ENCODE measurements around the gene PIMREG. TPM values are rescaled to one million over a fixed set of nuclear protein-coding genes. Genes with fewer than 3 reads are reported as not detected.
"Not testable (repeated sequence)": the region's sequence is repeated elsewhere in the genome, so short reads cannot be mapped to it uniquely, and the experiment has no call there.

Gene PIMREG
- total RNA-seq, 1 experiment from 2014 or later, result 87.2 TPM

DNA sequence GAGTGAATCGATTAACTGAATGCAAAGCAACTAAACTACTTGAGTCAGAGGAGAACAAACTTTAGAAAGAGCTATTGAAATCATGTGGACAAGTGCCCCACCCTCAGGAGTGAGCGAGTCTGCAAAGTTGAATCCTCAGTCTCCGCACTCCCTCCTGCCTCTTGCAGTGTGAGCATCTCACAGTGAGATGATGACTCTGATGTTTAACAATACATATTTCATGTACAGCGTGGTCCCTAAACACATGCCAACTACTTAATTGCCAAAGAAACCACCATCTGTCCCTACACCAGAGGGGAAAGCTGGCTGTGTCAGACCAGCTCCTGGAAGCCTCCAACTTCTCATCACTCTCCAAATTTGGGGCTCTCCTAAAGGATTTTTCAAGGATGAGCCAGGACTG, 31.2 kb downstream of the PIMREG start:
- Histone ChIP-seq H3K27me3 (no peaks in the 10 kb centered on the region), H3K27ac (no peak overlapping the region), H3K4me3 (no peak overlapping the region), H3K4me1 (peaks cover 22% of the 10 kb centered on the region), H3K36me3 (no peaks in the 10 kb centered on the region), H3K9me3 (replicated peaks) (no peaks in the 10 kb centered on the region)
- DNase-seq, result no peak

DNA sequence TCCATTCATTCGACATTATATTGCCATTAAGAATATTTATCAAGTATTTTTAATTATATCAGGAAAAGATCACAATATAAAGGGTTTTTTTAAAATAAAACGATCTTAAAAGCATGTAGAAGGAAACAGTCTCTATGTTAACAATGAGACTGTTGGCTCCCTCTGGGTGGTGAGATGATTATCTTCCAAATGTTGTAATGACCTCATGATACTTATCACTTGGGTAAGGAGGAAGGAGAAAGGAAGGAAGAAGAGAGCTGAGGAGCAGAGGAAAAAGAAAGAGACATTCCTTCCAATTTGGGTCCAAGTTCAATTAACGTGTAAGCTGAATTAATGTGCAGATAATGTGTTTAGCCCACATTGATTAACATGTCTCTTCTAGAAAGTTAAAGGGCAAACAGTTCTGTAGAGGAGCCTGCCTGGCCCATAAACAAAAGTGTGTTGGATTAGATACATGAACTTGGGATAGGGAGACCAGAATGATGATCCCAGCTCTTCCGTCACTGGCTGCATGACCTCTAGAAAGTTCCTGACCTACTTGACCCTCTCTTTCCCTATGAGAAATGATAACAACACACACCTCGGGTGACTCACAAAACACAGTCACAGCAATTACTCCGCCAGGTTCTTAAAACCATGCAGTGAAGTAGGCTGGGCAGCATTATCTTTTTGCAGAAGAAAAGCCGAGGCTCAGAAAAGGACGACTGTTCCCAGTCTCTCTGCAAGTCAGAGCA, 32.0 kb downstream of the PIMREG start:
- no peak overlapping the region for H3K4me3 ChIP-seq
- H3K9me3 ChIP-seq (replicated peaks), result no peaks in the 10 kb centered on the region
- H3K27ac ChIP-seq, result no peak overlapping the region
- H3K27me3 ChIP-seq, result no peaks in the 10 kb centered on the region
- peaks cover 18% of the 10 kb centered on the region for H3K4me1 ChIP-seq
- H3K36me3 ChIP-seq, result no peaks in the 10 kb centered on the region
- no peak for DNase-seq

DNA sequence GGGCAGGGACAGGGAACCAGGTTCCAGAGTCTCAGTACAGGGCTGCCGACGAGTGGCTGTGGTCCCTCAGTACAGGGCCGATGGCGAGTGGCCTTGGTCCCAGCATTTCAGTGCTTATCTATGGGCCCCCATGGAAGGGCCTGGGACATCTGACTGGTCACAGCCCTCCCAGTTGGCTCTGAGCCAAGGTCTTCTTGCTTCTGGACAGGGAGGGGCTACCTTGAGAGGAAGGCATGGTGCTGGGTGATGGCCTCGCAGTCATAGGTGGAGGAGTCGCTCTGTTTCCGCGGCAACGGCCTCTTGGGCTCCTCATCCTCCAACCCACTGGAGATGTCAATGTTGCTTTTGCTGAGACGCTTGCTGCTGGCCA, 32.5 kb downstream of the PIMREG start:
- H3K36me3 ChIP-seq, result no peaks in the 10 kb centered on the region
- H3K4me1 ChIP-seq, result peaks cover 16% of the 10 kb centered on the region
- no peaks in the 10 kb centered on the region for H3K27me3 ChIP-seq
- H3K4me3 ChIP-seq, result no peak overlapping the region
- no peak overlapping the region for H3K27ac ChIP-seq
- no peak for DNase-seq
- H3K9me3 ChIP-seq (replicated peaks), result no peaks in the 10 kb centered on the region

DNA sequence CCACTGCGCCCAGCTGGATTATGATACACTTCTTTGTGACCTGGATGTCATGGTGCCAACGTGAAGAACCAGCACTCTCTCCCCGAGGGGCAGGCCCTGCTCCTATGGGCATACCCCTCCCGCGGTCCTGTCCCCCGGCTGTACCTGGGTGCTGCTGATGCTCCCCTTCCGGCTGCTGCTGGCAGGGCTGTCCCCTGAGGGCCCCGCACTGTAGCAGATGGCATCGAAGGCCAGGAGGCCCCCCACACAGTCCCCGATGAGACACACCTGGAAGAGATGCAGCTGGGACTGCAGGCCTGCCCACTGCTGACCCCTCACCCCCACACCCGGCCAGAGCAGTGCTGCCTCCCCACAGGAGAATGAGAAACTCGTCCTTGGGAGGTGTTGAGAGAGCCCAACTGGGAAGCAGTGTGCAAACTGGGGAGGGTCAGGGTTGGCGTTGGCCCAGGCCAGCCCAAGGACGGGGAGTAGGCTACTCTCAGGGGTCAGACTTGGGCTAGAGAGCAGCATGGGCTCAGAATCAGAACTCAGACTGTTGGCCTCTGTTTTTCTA, 33.7 kb downstream of the PIMREG start:
- Histone ChIP-seq H3K36me3 (no peaks in the 10 kb centered on the region), H3K9me3 (replicated peaks) (no peaks in the 10 kb centered on the region), H3K27me3 (no peaks in the 10 kb centered on the region), H3K4me1 (peaks cover 4% of the 10 kb centered on the region), H3K27ac (no peak overlapping the region), H3K4me3 (no peak overlapping the region)
- no peak for DNase-seq

DNA sequence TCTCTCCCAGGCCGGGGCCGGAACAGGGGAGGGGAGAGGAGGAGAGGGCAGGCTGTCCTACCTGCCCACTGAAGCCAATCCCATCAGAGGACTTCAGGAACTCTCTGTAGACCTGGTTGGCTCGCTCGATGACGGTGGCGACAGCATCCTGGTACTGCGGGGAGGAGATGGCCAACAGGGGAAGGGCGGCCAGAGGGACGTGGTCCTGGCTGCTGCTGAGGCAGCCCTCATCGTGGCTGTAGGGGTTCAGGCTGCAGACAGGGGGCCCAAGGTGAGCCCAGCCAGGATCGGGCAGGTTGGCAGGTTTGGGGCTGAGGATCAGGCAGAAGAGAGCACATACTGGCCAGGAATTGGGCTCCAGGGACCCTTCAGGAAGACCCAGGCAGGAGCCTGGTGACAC, 34.2 kb downstream of the PIMREG start:
- no peaks in the 10 kb centered on the region for H3K36me3 ChIP-seq
- H3K27me3 ChIP-seq, result no peaks in the 10 kb centered on the region
- DNase-seq, result no peak
- H3K9me3 ChIP-seq (replicated peaks), result no peaks in the 10 kb centered on the region
- no peak overlapping the region for H3K4me3 ChIP-seq
- H3K27ac ChIP-seq, result no peak overlapping the region
- 0 out of 2 replicates have a peak, but pooled peaks cover under 1% of the 10 kb centered on the region for H3K4me1 ChIP-seq

DNA sequence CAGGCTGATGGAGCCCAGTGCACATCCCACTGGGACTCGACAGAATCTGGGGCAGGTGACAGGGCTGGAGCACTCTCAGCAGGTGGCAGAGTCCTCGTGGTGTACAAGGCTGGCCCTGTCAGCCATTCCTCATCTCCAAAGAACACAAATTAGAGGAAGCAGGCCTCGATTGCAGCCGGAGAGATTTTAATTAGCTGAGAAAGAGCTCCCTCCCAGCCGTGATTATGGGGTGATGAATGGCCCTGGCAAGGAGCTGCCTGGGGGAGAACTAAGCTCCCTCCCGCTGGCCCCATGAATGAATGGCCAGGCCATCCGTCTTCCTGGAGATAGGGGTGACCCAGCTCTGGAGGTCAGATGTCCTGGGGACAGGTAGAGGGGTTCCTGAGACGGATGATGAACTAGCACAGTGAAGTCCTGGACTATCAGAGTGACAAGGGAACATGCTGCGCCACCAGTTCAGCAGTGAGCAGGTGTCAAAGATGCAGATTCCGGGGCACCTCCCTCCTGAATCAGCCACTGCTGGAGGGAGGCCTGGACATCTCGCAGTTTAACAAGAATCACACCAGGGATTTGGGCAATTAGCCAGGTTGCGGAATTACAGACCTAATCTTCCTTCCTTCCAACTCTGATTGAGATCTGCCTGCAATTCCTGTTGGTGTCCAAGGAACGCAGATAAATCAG, 35.5 kb downstream of the PIMREG start:
- no peaks in the 10 kb centered on the region for H3K4me1 ChIP-seq
- DNase-seq, result no peak
- no peak overlapping the region for H3K27ac ChIP-seq
- H3K27me3 ChIP-seq, result no peaks in the 10 kb centered on the region
- H3K4me3 ChIP-seq, result no peak overlapping the region
- H3K36me3 ChIP-seq, result no peaks in the 10 kb centered on the region
- no peaks in the 10 kb centered on the region for H3K9me3 ChIP-seq (replicated peaks)

DNA sequence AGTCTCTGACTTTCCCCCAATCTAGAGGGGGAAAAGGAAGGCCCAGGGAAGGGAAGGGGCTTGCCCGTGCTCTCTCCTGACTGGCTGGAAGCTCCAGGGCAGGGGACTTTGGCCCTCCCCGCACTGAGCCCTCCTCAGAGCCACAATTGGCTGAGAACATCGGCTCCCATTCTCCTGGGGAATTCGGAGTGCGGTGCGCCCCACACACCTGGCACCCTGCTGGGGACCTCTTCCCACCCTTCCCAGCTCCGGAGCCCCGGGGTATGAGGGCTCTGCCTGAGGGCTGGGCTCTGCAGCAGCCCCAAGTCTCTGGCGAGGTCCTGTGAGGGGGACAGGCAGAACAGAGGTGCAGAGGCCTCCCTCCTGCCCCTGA, 36.0 kb downstream of the PIMREG start:
- Histone ChIP-seq H3K4me1 (no peaks in the 10 kb centered on the region), H3K27me3 (no peaks in the 10 kb centered on the region), H3K27ac (no peak overlapping the region)

DNA sequence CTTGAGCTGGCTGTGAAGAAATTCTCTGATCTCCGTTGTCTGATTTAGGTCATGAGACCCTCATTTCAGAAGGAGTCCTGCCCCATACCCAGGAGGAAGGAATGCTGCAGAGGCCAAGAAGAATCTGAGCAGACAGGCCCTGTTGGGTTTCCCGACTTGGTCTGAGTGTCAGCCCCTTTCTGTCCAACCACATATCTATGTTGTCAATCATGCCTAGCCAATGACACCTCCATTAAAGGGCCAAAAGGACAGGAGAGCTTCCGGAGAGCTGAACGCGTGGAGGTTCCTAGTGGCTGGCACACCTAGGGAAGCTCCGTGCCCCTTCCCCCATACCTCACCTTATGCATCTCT, 37.8 kb downstream of the PIMREG start:
- Histone ChIP-seq H3K36me3 (no peaks in the 10 kb centered on the region), H3K27ac (no peak overlapping the region), H3K4me3 (no peak overlapping the region), H3K9me3 (replicated peaks) (no peaks in the 10 kb centered on the region), H3K4me1 (no peaks in the 10 kb centered on the region), H3K27me3 (no peaks in the 10 kb centered on the region)
- DNase-seq, result no peak

More for the DNA sequence above, 36.0 kb downstream of the PIMREG start:
- Histone ChIP-seq H3K9me3 (replicated peaks) (no peaks in the 10 kb centered on the region), H3K36me3 (no peaks in the 10 kb centered on the region), H3K4me3 (no peak overlapping the region)
- DNase-seq, result no peak

DNA sequence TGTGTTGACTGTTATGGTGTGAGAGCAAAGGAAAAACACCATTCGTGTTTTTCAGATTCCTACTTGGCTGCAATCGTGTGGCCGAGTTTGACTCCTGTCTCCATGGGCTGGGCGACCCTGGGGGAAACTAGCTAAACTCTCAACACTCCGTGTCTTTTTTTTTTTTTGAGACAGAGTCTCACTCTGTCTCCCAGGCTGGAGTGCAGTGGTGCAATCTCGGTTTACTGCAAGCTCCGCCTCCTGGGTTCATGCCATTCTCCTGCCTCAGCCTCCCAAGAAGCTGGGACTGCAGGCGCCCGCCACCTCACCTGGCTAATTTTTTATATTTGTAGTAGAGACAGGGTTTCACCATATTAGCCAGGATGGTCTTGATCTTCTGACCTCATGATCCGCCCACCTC, 38.5 kb downstream of the PIMREG start:
- not testable (repeated sequence) for DNase-seq; H3K27me3 ChIP-seq; H3K4me1 ChIP-seq; H3K9me3 ChIP-seq (replicated peaks); H3K4me3 ChIP-seq; H3K36me3 ChIP-seq; H3K27ac ChIP-seq

DNA sequence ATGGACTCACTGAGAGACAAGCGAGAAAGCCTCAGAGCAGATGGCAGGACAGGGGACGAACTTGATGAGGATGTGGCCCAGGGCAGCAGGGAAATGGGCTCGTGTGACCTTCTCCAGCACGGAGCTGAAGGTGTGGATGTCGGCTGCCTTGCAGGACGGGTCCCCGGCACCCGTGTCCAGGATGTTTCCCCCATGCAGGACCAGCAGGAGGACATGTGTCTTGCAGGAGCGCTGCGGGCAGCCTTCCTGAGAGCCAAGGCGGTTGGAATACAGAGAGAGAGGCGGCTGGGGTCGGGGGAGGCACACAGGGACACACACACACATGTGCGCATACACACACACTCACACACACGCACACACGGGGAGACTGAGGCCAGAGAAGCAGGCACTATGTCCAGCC, 39.3 kb downstream of the PIMREG start:
- no peaks in the 10 kb centered on the region for H3K9me3 ChIP-seq (replicated peaks)
- H3K27me3 ChIP-seq, result no peaks in the 10 kb centered on the region
- no peak overlapping the region for H3K27ac ChIP-seq
- no peaks in the 10 kb centered on the region for H3K4me1 ChIP-seq
- H3K36me3 ChIP-seq, result no peaks in the 10 kb centered on the region
- DNase-seq, result no peak
- H3K4me3 ChIP-seq, result no peak overlapping the region

DNA sequence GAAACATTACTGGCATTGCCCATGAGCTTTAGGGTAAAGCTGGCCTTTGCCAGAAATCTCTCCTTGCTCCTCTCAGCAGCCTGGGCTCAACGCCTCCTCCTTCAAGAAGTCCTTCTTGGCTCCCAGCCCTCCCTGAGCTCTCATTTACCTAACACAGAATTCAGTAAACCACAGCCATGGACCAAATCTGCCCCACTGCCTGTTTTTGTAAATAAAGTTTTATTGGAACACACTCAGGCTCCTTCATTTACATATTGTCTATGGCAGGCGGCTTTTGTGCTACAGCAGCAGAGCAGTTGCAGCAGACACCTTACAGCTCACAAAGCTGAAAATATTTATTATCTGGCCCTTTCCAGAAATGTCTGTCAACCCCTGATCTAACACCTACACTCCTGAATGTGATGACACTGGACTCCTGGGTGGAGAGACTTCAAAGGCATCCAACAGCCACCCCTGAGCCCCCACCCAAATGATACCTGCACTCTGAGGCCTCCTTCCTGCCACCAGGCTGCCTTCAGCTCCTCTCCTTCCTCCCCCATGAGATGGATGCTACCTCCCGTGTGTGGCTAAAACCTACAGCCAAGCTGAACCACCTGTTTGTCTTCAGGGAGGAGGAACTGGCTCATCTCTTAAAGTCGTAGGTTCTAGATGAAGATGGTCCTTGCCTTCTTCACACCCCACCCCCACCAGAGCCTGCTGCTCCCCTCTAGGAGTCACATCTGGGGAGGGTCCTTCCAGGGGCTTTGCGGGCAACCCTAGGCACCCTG, 41.6 kb downstream of the PIMREG start:
- Histone ChIP-seq H3K36me3 (no peaks in the 10 kb centered on the region), H3K27ac (no peak overlapping the region), H3K4me3 (no peak overlapping the region), H3K9me3 (replicated peaks) (no peaks in the 10 kb centered on the region), H3K4me1 (no peaks in the 10 kb centered on the region), H3K27me3 (no peaks in the 10 kb centered on the region)
- no peak for DNase-seq

DNA sequence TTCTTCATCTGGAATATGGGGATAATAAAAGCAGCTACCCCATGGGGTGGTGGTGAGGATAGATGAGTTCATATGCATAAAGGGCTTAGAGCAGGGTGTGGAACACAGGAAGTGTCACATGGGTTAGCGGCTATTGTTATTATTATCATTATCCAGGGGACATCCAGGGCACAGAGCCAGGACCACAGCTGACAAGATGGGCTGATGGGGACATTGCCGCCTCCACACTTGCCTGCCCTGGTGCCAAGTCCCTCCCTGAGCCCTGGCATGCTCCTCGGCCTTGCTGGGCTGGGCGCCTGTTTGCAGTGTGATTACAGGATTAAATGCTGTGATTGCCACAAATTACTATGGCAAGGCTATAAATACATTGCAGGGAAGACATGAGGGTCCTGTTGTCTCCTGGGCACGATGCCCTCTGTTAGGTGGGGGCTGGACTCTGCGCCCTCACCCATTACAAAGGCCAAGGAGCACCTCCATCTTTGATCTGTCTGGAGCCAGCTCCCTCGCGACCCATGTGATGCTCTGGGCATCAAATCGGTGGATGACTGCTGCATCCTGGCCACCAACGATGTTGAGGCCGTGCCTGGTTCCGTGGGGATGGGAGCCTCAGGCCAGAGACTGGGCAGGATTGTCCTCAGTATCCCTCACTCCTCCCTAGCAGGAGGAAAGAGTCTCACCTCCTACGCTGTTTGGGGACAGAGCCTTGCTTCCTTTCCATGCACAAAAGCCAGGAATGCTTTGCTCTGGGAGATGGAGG, 43.2 kb downstream of the PIMREG start:
- H3K4me3 ChIP-seq, result no peak overlapping the region
- no peaks in the 10 kb centered on the region for H3K9me3 ChIP-seq (replicated peaks)
- no peaks in the 10 kb centered on the region for H3K36me3 ChIP-seq
- H3K4me1 ChIP-seq, result no peaks in the 10 kb centered on the region
- no peak for DNase-seq
- no peak overlapping the region for H3K27ac ChIP-seq
- no peaks in the 10 kb centered on the region for H3K27me3 ChIP-seq

DNA sequence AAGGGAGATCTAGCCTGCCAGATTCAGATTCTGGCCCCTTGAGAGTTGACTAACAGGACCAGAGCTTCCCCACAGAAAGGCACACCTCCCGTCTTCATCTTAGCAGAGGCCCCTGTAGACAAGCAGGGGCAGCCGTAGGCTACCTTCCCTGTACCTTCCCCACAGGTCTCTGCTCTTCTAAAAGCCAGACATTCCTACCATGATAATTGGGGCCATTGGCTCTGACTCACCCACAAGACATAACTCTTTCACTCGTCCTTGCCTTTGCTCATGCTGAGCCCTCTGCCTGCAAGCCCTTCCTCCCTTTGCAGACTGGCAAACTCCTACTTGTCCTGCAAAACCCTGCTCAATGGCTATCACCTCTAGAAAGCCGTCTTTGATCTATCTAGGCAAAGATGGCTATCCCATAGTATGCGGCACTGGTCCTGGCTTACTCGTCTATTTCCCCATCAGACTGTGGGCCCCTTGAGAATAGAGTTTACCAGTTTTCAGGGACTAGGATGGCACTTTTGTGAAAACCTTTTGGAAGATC, 43.8 kb downstream of the PIMREG start:
- Histone ChIP-seq H3K4me3 (no peak overlapping the region), H3K27ac (no peak overlapping the region), H3K27me3 (no peaks in the 10 kb centered on the region), H3K9me3 (replicated peaks) (no peaks in the 10 kb centered on the region), H3K4me1 (no peaks in the 10 kb centered on the region), H3K36me3 (no peaks in the 10 kb centered on the region)
- no peak for DNase-seq

DNA sequence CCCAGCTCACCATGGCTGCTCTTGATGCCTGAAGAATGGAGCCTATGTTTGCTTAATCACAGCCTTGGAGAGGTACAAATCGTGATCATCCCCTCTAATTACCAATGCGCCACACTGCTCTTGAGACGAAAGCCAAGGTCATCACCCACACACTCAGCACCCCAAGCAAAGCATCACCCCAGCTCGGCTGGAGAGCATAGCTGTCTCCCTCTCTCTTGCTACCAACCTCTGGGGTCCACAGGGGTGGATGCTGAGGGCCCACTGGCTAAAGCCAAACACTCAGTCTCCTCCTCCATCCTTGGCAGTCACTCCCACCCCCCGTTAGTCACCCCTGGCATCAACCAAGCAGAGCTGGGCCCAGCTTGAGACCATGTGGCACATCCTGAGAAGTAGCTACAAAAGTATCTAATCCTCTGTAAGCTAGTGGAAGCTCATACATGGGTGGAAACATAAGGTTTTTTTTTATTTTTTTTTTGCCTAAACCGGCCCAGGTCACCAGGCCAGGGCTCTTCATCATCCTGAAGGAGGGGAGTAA, 44.8 kb downstream of the PIMREG start:
- DNase-seq, result no peak
- Histone ChIP-seq H3K4me1 (no peaks in the 10 kb centered on the region; the same call in 1 of the 2 replicates), H3K36me3 (no peaks in the 10 kb centered on the region), H3K4me3 (no peak overlapping the region), H3K27me3 (no peaks in the 10 kb centered on the region), H3K27ac (no peak overlapping the region), H3K9me3 (replicated peaks) (no peaks in the 10 kb centered on the region)

All from SJCRH30 (cell line).